Measurements from ENCODE around the gene EIF2S2. TPM values are rescaled to one million over a fixed set of nuclear protein-coding genes. Genes with fewer than 3 reads are reported as not detected.

Gene EIF2S2
- total and polyA plus RNA-seq, 2 donors: 54.8 to 58.1 TPM

- Histone ChIP-seq H3K36me3 (ENCODE audit: insufficient read depth) (no peaks in the 10 kb centered on the region), H3K27ac (ENCODE audit: low read depth) (no peak overlapping the region), H3K4me1 (ENCODE audit: insufficient read depth) (no peaks in the 10 kb centered on the region), H3K4me3 (ENCODE audit: low read depth, low read length) (no peak overlapping the region)
- 32% methylated on average over 1 of the region's 1 CpG for WGBS
- DNase-seq (ENCODE audit: extremely low spot score): no peak
These were observed 53.2 kb downstream of the EIF2S2 start for GRCh38 chr20:34058831-34059230.

GRCh38 chr20:34055290-34055689, 56.8 kb downstream of the EIF2S2 start:
- no peak for DNase-seq (ENCODE audit: extremely low spot score)
- 21% methylated on average over 1 of the region's 1 CpG for WGBS
- Histone ChIP-seq H3K4me1 (ENCODE audit: insufficient read depth) (peaks cover 2% of the 10 kb centered on the region), H3K4me3 (ENCODE audit: low read depth, low read length) (no peak overlapping the region), H3K36me3 (ENCODE audit: insufficient read depth) (no peaks in the 10 kb centered on the region), H3K27ac (ENCODE audit: low read depth) (no peak overlapping the region)

- Histone ChIP-seq H3K4me1 (ENCODE audit: insufficient read depth) (peaks cover 2% of the 10 kb centered on the region), H3K4me3 (ENCODE audit: low read depth, low read length) (no peak overlapping the region), H3K27ac (ENCODE audit: low read depth) (no peak overlapping the region), H3K36me3 (ENCODE audit: insufficient read depth) (no peaks in the 10 kb centered on the region)
- 51% methylated on average over 2 of the region's 2 CpGs for WGBS
- DNase-seq (ENCODE audit: extremely low spot score): no peak
These were observed 59.6 kb downstream of the EIF2S2 start for GRCh38 chr20:34052414-34052813.

GRCh38 chr20:34049897-34050695, 61.9 kb downstream of the EIF2S2 start:
- Histone ChIP-seq H3K4me1 (ENCODE audit: insufficient read depth) (peaks cover 2% of the 10 kb centered on the region), H3K27ac (ENCODE audit: low read depth) (no peak overlapping the region), H3K4me3 (ENCODE audit: low read depth, low read length) (no peak overlapping the region), H3K36me3 (ENCODE audit: insufficient read depth) (no peaks in the 10 kb centered on the region)
- no peak for DNase-seq (ENCODE audit: extremely low spot score)
- 77% methylated on average over 4 of the region's 4 CpGs for WGBS

GRCh38 chr20:34049389-34049788, 62.7 kb downstream of the EIF2S2 start:
- WGBS: 96% methylated on average over 1 of the region's 1 CpG
- H3K4me1 ChIP-seq (ENCODE audit: insufficient read depth): peaks cover 2% of the 10 kb centered on the region
- no peak overlapping the region for H3K4me3 ChIP-seq (ENCODE audit: low read depth, low read length)
- no peaks in the 10 kb centered on the region for H3K36me3 ChIP-seq (ENCODE audit: insufficient read depth)
- DNase-seq (ENCODE audit: extremely low spot score): no peak
- H3K27ac ChIP-seq (ENCODE audit: low read depth): no peak overlapping the region

GRCh38 chr20:34047917-34048316, 64.1 kb downstream of the EIF2S2 start:
- H3K4me1 ChIP-seq (ENCODE audit: insufficient read depth): peaks cover 4% of the 10 kb centered on the region
- H3K27ac ChIP-seq (ENCODE audit: low read depth): no peak overlapping the region
- H3K4me3 ChIP-seq (ENCODE audit: low read depth, low read length): no peak overlapping the region
- H3K36me3 ChIP-seq (ENCODE audit: insufficient read depth): no peaks in the 10 kb centered on the region
- WGBS: 65% methylated on average over 4 of the region's 4 CpGs
- no peak for DNase-seq (ENCODE audit: extremely low spot score)

- H3K4me3 ChIP-seq (ENCODE audit: low read depth, low read length): no peak overlapping the region
- no peaks in the 10 kb centered on the region for H3K36me3 ChIP-seq (ENCODE audit: insufficient read depth)
- peaks cover 2% of the 10 kb centered on the region for H3K4me1 ChIP-seq (ENCODE audit: insufficient read depth)
- WGBS: 97% methylated on average over 7 of the region's 7 CpGs
- no peak overlapping the region for H3K27ac ChIP-seq (ENCODE audit: low read depth)
- DNase-seq (ENCODE audit: extremely low spot score): no peak
These were observed 64.9 kb downstream of the EIF2S2 start for GRCh38 chr20:34047010-34047687.

GRCh38 chr20:34045930-34046725, 65.9 kb downstream of the EIF2S2 start:
- Histone ChIP-seq H3K4me1 (ENCODE audit: insufficient read depth) (peaks cover 2% of the 10 kb centered on the region), H3K27ac (ENCODE audit: low read depth) (no peak overlapping the region), H3K36me3 (ENCODE audit: insufficient read depth) (no peaks in the 10 kb centered on the region), H3K4me3 (ENCODE audit: low read depth, low read length) (no peak overlapping the region)
- WGBS: 91% methylated on average over 5 of the region's 5 CpGs
- no peak for DNase-seq (ENCODE audit: extremely low spot score)

- Histone ChIP-seq H3K4me1 (ENCODE audit: insufficient read depth) (peaks cover 2% of the 10 kb centered on the region), H3K4me3 (ENCODE audit: low read depth, low read length) (no peak overlapping the region), H3K36me3 (ENCODE audit: insufficient read depth) (no peaks in the 10 kb centered on the region), H3K27ac (ENCODE audit: low read depth) (no peak overlapping the region)
- DNase-seq (ENCODE audit: extremely low spot score): no peak
- 1% methylated on average over 2 of the region's 2 CpGs for WGBS
These were observed 66.7 kb downstream of the EIF2S2 start for GRCh38 chr20:34045294-34045693.

- Histone ChIP-seq H3K4me1 (ENCODE audit: insufficient read depth) (peaks cover 2% of the 10 kb centered on the region), H3K27ac (ENCODE audit: low read depth) (no peak overlapping the region), H3K36me3 (ENCODE audit: insufficient read depth) (no peaks in the 10 kb centered on the region), H3K4me3 (ENCODE audit: low read depth, low read length) (no peak overlapping the region)
- DNase-seq (ENCODE audit: extremely low spot score): no peak
These were observed 69.0 kb downstream of the EIF2S2 start for GRCh38 chr20:34043025-34043424.

GRCh38 chr20:34042262-34042661, 69.8 kb downstream of the EIF2S2 start:
- Histone ChIP-seq H3K4me1 (ENCODE audit: insufficient read depth) (peaks cover 2% of the 10 kb centered on the region), H3K27ac (ENCODE audit: low read depth) (no peak overlapping the region)
- DNase-seq (ENCODE audit: extremely low spot score): no peak

GRCh38 chr20:34041226-34041625, 70.8 kb downstream of the EIF2S2 start:
- Histone ChIP-seq H3K4me1 (ENCODE audit: insufficient read depth) (peaks cover 2% of the 10 kb centered on the region), H3K36me3 (ENCODE audit: insufficient read depth) (no peaks in the 10 kb centered on the region), H3K27ac (ENCODE audit: low read depth) (no peak overlapping the region), H3K4me3 (ENCODE audit: low read depth, low read length) (no peak overlapping the region)
- DNase-seq (ENCODE audit: extremely low spot score): no peak
- WGBS: 66% methylated on average over 4 of the region's 4 CpGs

More at GRCh38 chr20:34042262-34042661, 69.8 kb downstream of the EIF2S2 start:
- H3K36me3 ChIP-seq (ENCODE audit: insufficient read depth): no peaks in the 10 kb centered on the region
- 86% methylated on average over 4 of the region's 4 CpGs for WGBS
- H3K4me3 ChIP-seq (ENCODE audit: low read depth, low read length): no peak overlapping the region

- Histone ChIP-seq H3K36me3 (ENCODE audit: insufficient read depth) (peaks cover 1% of the 10 kb centered on the region), H3K27ac (ENCODE audit: low read depth) (no peak overlapping the region), H3K4me1 (ENCODE audit: insufficient read depth) (peaks cover 2% of the 10 kb centered on the region), H3K4me3 (ENCODE audit: low read depth, low read length) (no peak overlapping the region)
- 55% methylated on average over 9 of the region's 9 CpGs for WGBS
- no peak for DNase-seq (ENCODE audit: extremely low spot score)
These were observed 71.6 kb downstream of the EIF2S2 start for GRCh38 chr20:34040300-34040995.
